Esophagus squamous epithelium (tissue), 5 donors: ENCODE data around the gene MYO5A. TPM values are rescaled to one million over a fixed set of nuclear protein-coding genes. Genes with fewer than 3 reads are reported as not detected.
"Not testable (repeated sequence)": the region's sequence is repeated elsewhere in the genome, so short reads cannot be mapped to it uniquely, and the experiment has no call there.

Source experiments
- DNase-seq: peaks from one replicate; lab custom pipeline; 2025; lab: John Stamatoyannopoulos, UW
- H3K27ac ChIP-seq, 4 donors: fragments of 200-600 bp; sonication (generic); one replicate each; pipeline ENCODE4 v1.5.1; 2016 to 2019; ENCODE audit warnings: mild to moderate bottlenecking in 1 of 4
- H3K27me3 ChIP-seq, 4 donors: fragments of 200-600 bp; sonication (generic); 1 replicate in 3 of 4; 2 replicates in 1 of 4; pipeline versions ENCODE4 v1.5.1 to v1.6.0; 2017 to 2021; ENCODE audit warnings: antibody characterized with exemption in 1 of 4
- H3K36me3 ChIP-seq, 3 donors: fragments of 200-600 bp; sonication (generic); one replicate each; pipeline ENCODE4 v1.5.1; 2016 to 2019
- H3K4me1 ChIP-seq, 3 donors: fragments of 200-600 bp; sonication (generic); one replicate each; pipeline ENCODE4 v1.5.1; 2017 to 2019
- H3K4me3 ChIP-seq, 4 donors: fragments of 200-600 bp; sonication (generic); 1 replicate in 3 of 4; 2 replicates in 1 of 4; pipeline ENCODE4 v1.5.1; 2016 to 2019; ENCODE audit warnings: mild to moderate bottlenecking in 2 of 4, moderate library complexity in 1 of 4
- H3K9me3 ChIP-seq, 3 donors: fragments of 200-600 bp; sonication (generic); one replicate each; pipeline ENCODE4 v1.5.1; 2016 to 2019
- CTCF ChIP-seq, 6 experiments: fragments of 450-650 bp in 4 of 6; fragments of 200-600 bp in 2 of 6; sonication (generic) in 2 of 6; IDR thresholded peaks; one replicate each; pipeline ENCODE4 v1.5.1; 2016 to 2019; ENCODE audit warnings: antibody characterized with exemption in 6 of 6, mild to moderate bottlenecking in 4 of 6, moderate library complexity in 4 of 6
- POLR2A ChIP-seq, 4 donors: fragments of 450-650 bp; IDR thresholded peaks; one replicate each; pipeline ENCODE4 v1.6.1; 2017; ENCODE audit warnings: antibody characterized with exemption in 4 of 4, mild to moderate bottlenecking in 4 of 4, moderate library complexity in 3 of 4
- WGBS, 2 donors: methylation state at CpG; one replicate each; pipeline ENCODE4 v1.1.5; 2018; 5-methylcytosine and 5-hydroxymethylcytosine counted together
- intact Hi-C: fragments of 100-400 bp; cut with DNase I; formaldehyde crosslinking; loops from one replicate; pipeline ENCODE4 v1.15.0; 2022
- total RNA-seq, 4 donors: library from RNA; depleted of rRNA; stranded (reverse); fragments of >200 nt; gene quantifications; one replicate each; pipeline ENCODE4 v1.1.0, GENCODE V29; 2016
- donor health status: DM: yes; HTN: yes; CAD: no.

The MYO5A gene
- total RNA-seq, 4 donors from 2014 or later: 11.3 to 24.6 (median 22.3) TPM

- WGBS, 2 donors: 90 to 92% methylated on average over 3 of the region's 3 CpGs
- Histone ChIP-seq H3K4me3 (no peak overlapping the region), H3K27me3 (no peaks in the 10 kb centered on the region), H3K27ac (no peak overlapping the region), H3K36me3 (no peaks in the 10 kb centered on the region), H3K9me3 (no peaks in the 10 kb centered on the region), H3K4me1 (peaks cover 9 to 45% (median 12%) of the 10 kb centered on the region in 3 donors)
- TF ChIP-seq POLR2A (IDR thresholded peaks at IDR 0.05) (no peak), CTCF (IDR thresholded peaks at IDR 0.05) (no peak)
- intact Hi-C loops: no loop called here
- DNase-seq: no peak
Observed at GRCh38 chr15:52493968-52494367, 34.7 kb downstream of the MYO5A start.

DNA sequence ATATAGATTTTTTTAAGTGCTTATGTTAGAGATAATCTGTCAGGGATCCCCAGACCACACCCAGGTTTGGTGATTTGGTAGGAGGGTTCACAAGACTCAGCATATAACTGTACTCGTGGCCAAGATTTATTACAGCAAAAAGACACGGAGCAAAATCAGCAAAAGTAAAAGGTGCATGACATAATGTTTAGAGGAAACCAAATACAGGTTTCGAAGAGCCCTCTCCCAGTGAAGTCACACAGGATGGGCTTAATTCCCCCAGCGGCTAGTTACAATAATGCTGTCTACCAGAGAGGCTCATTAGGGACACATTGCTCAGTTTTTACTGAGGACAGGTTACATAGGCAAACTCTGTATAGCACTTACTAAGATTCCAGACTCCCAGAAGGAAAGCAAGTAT, 36.5 kb downstream of the MYO5A start:
- peak overlapping the region in 1 of 4 donors; percentile 37 for H3K27ac ChIP-seq
- no peak for DNase-seq
- H3K9me3 ChIP-seq: no peaks in the 10 kb centered on the region
- no peak overlapping the region for H3K4me3 ChIP-seq
- intact Hi-C loops: no loop called here
- H3K4me1 ChIP-seq: peaks cover 9 to 40% (median 14%) of the 10 kb centered on the region in 3 donors
- H3K27me3 ChIP-seq: no peaks in the 10 kb centered on the region
- TF ChIP-seq POLR2A (IDR thresholded peaks at IDR 0.05): no peak
- no peak for TF ChIP-seq CTCF (IDR thresholded peaks at IDR 0.05)
- WGBS, 2 donors: 65 to 66% methylated on average over 4 of the region's 4 CpGs
- no peaks in the 10 kb centered on the region for H3K36me3 ChIP-seq

DNA sequence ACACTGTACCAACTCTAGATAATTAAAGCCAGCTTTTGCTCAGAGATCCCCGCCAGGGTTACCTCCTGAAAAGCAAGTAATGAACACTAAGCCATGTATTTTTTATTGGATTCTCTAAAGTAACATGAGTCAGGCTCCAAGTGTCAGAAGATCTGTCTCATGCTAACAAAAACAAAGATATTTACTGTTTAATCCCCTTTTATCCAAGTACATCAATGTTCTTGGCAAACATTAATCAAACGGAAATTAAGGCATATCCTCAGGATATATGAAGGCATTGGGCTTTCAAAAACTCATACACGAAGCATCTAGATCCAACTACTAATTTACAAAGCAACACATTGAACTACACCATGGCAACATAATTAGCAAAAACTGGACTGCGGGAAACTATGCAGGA, 37.2 kb downstream of the MYO5A start:
- TF ChIP-seq CTCF (IDR thresholded peaks at IDR 0.05) (no peak), POLR2A (IDR thresholded peaks at IDR 0.05) (no peak)
- Histone ChIP-seq H3K4me1 (peaks cover 9 to 35% (median 10%) of the 10 kb centered on the region in 3 donors), H3K9me3 (no peaks in the 10 kb centered on the region), H3K27ac (peak overlapping the region in 1 of 4 donors; percentile 39), H3K4me3 (no peak overlapping the region), H3K36me3 (no peaks in the 10 kb centered on the region), H3K27me3 (no peaks in the 10 kb centered on the region)
- 25 to 27% methylated on average over 4 of the region's 4 CpGs for WGBS, 2 donors
- no peak for DNase-seq
- intact Hi-C loops: no loop called here

DNA sequence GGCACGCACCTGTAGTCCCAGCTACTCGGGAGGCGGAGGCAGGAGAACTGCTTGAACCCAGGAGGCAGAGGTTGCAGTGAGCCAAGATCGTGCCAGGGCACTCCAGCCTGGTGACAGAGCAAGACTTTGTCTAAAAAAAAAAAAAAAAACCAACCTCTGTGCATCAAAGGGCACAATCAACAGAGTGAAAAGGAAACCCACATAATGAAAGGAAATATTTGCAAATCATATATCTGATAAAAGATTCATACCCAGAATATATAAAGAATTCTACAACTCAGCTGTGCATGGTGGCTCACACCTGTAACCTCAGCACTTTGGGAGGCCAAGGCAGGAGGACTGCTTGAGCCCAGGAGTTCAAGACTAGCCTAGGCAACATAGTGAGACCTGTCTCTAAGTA, 39.2 kb downstream of the MYO5A start:
- H3K9me3 ChIP-seq, H3K27ac ChIP-seq, H3K4me3 ChIP-seq, DNase-seq, H3K27me3 ChIP-seq, H3K36me3 ChIP-seq: not testable (repeated sequence)
- intact Hi-C loops: loop anchor here (10.0 kb wide), 1 partner anchor 65 kb away; no protein-coding TSS in a partner anchor
- peaks cover 3 to 26% (median 7%) of the 10 kb centered on the region in 3 donors for H3K4me1 ChIP-seq
- WGBS, 2 donors: 98 to 100% methylated on average over 4 of the region's 4 CpGs

- intact Hi-C loops: loop anchor here (10.0 kb wide), 1 partner anchor 64 kb away; no protein-coding TSS in a partner anchor
Observed at GRCh38 chr15:52488830-52489229, 39.9 kb downstream of the MYO5A start.

More at GRCh38 chr15:52488830-52489229, 39.9 kb downstream of the MYO5A start:
- H3K4me3 ChIP-seq: no peak overlapping the region
- no peak for DNase-seq
- 51 to 78% methylated on average over 2 of the region's 2 CpGs for WGBS, 2 donors
- TF ChIP-seq CTCF (IDR thresholded peaks at IDR 0.05): no peak
- no peak for TF ChIP-seq POLR2A (IDR thresholded peaks at IDR 0.05)
- no peaks in the 10 kb centered on the region for H3K27me3 ChIP-seq
- no peaks in the 10 kb centered on the region for H3K36me3 ChIP-seq
- no peak overlapping the region for H3K27ac ChIP-seq
- peaks cover 0 to 28% (median 7%) of the 10 kb centered on the region in 3 donors for H3K4me1 ChIP-seq
- no peaks in the 10 kb centered on the region for H3K9me3 ChIP-seq
